HepG2 (cell line): Measurements from ENCODE around the gene PARN. TPM values are rescaled to one million over a fixed set of nuclear protein-coding genes. Genes with fewer than 3 reads are reported as not detected.

Experiments
- ATAC-seq: fragments of 200-7000 bp; cut with Tn5 transposase; 3 replicates; pipeline ENCODE4 v1.9.1; 2020; ENCODE audit warnings: mild to moderate bottlenecking, moderate library complexity
- BruUV-seq: library from RNA; stranded (reverse); fragments of 400-500 nt; replicated peaks from 2 replicates; lab custom pipeline; 2021; lab: Mats Ljungman, UMichigan
- CTCF ChIA-PET: fragments of 300-600 bp; formaldehyde crosslinking; extraction: SDS; loops from one replicate; lab custom pipeline; 2021; ENCODE audit warnings: low total read pairs, inconsistent platforms, low intra/inter-chr PET ratio; lab: Yijun Ruan, JAX
- POLR2A ChIA-PET: fragments of 350-600 bp; sonication (Branson Sonifier 250); formaldehyde crosslinking; loops from one replicate; lab custom pipeline; 2020; ENCODE audit warnings: antibody characterized with exemption, inconsistent platforms; lab: Yijun Ruan, JAX
- DNase-seq: peaks from one replicate; pipeline ENCODE4 v3.0.0-alpha.2; 2015; ENCODE audit warnings: low spot score
- FAIRE-seq: peaks from 3 replicates; lab custom pipeline; 2011; peaks lifted over from hg19 to GRCh38; lab: Jason Lieb, UNC
- H2AFZ ChIP-seq: one replicate; pipeline ENCODE4 v1.6.1; 2011; ENCODE audit warnings: low read length, inconsistent platforms
- H3K27ac ChIP-seq: fragments of 300-600 bp; 3 replicates; pipeline ENCODE4 v1.8.0; 2011; ENCODE audit warnings: mixed run types, mild to moderate bottlenecking, mixed read lengths, low read length, inconsistent platforms; ENCODE audit not compliant: insufficient read depth; ENCODE audit errors: extremely low read length
- H3K27me3 ChIP-seq, 2 experiments: fragments of 200-600 bp in 1 of 2; 2 replicates in 1 of 2; 3 replicates in 1 of 2; pipeline versions ENCODE4 v1.6.0 to v1.8.0; 2011; ENCODE audit warnings: low read length in 2 of 2, mild to moderate bottlenecking in 2 of 2, moderate library complexity in 2 of 2, inconsistent platforms in 1 of 2; ENCODE audit not compliant: insufficient read depth in 2 of 2, control insufficient read depth in 1 of 2
- H3K36me3 ChIP-seq, 2 experiments: fragments of 200-600 bp in 1 of 2; replicated peaks in 1 of 2; 2 replicates in 1 of 2; 3 replicates in 1 of 2; pipeline versions ENCODE4 v1.5.1 to v1.8.0; 2011; ENCODE audit warnings: low read length in 2 of 2, inconsistent platforms in 1 of 2; ENCODE audit not compliant: insufficient read depth in 2 of 2, control insufficient read depth in 1 of 2
- H3K4me1 ChIP-seq: 2 replicates; pipeline ENCODE4 v1.5.1; 2012; ENCODE audit warnings: low read length, inconsistent platforms; ENCODE audit not compliant: insufficient read depth
- H3K4me2 ChIP-seq: 2 replicates; pipeline ENCODE4 v1.6.0; 2011; ENCODE audit warnings: low read depth, low read length, inconsistent platforms
- H3K4me3 ChIP-seq, 3 experiments: fragments of 200-600 bp in 1 of 3; sonication (generic), shearing (Covaris generic) in 1 of 3; replicated peaks in 1 of 3; 2 replicates each; pipeline ENCODE4 v1.5.1; 2011 to 2016; ENCODE audit warnings: low read length in 3 of 3, inconsistent platforms in 2 of 3, low read depth in 2 of 3, mild to moderate bottlenecking in 2 of 3, control low read depth in 1 of 3, mixed read lengths in 1 of 3; ENCODE audit not compliant: insufficient read depth in 1 of 3
- H3K79me2 ChIP-seq: one replicate; pipeline ENCODE4 v1.6.1; 2011; ENCODE audit warnings: low read length, inconsistent platforms; ENCODE audit not compliant: insufficient read depth
- H3K9ac ChIP-seq: 2 replicates; pipeline ENCODE4 v1.6.0; 2011; ENCODE audit warnings: mild to moderate bottlenecking, low read depth, low read length, inconsistent platforms; ENCODE audit not compliant: insufficient read depth
- H3K9me3 ChIP-seq: 2 replicates; pipeline ENCODE4 v1.5.1; 2012; ENCODE audit warnings: mild to moderate bottlenecking, low read length
- H4K20me1 ChIP-seq: 2 replicates; pipeline ENCODE4 v1.6.0; 2011; ENCODE audit warnings: inconsistent platforms, mild to moderate bottlenecking, low read length, moderate library complexity; ENCODE audit not compliant: insufficient read depth
- ARID2 ChIP-seq: sonication (generic); formaldehyde crosslinking; IDR thresholded peaks from 2 replicates; pipeline ENCODE4 v1.8.1; 2022; ENCODE audit warnings: mild to moderate bottlenecking, missing genetic modification reagents, borderline replicate concordance
- GPN1 ChIP-seq: sonication (generic); formaldehyde crosslinking; IDR thresholded peaks from 2 replicates; pipeline ENCODE4 v1.5.1; 2020; ENCODE audit warnings: missing genetic modification reagents, borderline replicate concordance
- HNRNPUL1 ChIP-seq: fragments of 200-400 bp; formaldehyde crosslinking; IDR thresholded peaks from 2 replicates; pipeline ENCODE4 v1.6.1; 2017; ENCODE audit warnings: low read depth, mild to moderate bottlenecking, low read length, moderate library complexity
- MYPOP ChIP-seq: sonication (generic); formaldehyde crosslinking; IDR thresholded peaks from 2 replicates; pipeline ENCODE4 v1.8.1; 2023; ENCODE audit warnings: mild to moderate bottlenecking, moderate library complexity, missing genetic modification reagents
- NFE2L1 ChIP-seq: sonication (generic); formaldehyde crosslinking; IDR thresholded peaks from 2 replicates; pipeline ENCODE4 v1.4.0; 2020; ENCODE audit warnings: missing genetic modification reagents, mild to moderate bottlenecking, borderline replicate concordance
- POLR2AphosphoS5 ChIP-seq: IDR thresholded peaks from 2 replicates; pipeline ENCODE4 v1.6.1; 2012; ENCODE audit warnings: low read depth, low read length
- SMAD3 ChIP-seq: sonication (generic); formaldehyde crosslinking; IDR thresholded peaks from 2 replicates; pipeline ENCODE4 v1.4.0; 2020; ENCODE audit warnings: missing genetic modification reagents
- TCF12 ChIP-seq, 2 experiments: fragments of 450-650 bp in 1 of 2; sonication (generic) in 1 of 2; formaldehyde crosslinking in 1 of 2; IDR thresholded peaks; 2 replicates each; pipeline versions ENCODE4 v1.6.1 to v1.8.0; 2017 to 2022; ENCODE audit warnings: antibody characterized with exemption in 1 of 2, mild to moderate bottlenecking in 1 of 2, missing genetic modification reagents in 1 of 2, moderate library complexity in 1 of 2
- TCF7L2 ChIP-seq: IDR thresholded peaks from 2 replicates; pipeline ENCODE4 v1.6.1; 2011; ENCODE audit warnings: mild to moderate bottlenecking, low read depth, low read length, moderate library complexity
- ZBTB37 ChIP-seq: sonication (generic); formaldehyde crosslinking; IDR thresholded peaks from 2 replicates; pipeline ENCODE4 v1.4.0; 2020; ENCODE audit warnings: mild to moderate bottlenecking, missing genetic modification reagents
- ZMYM3 ChIP-seq: sonication (generic); formaldehyde crosslinking; IDR thresholded peaks from 2 replicates; pipeline ENCODE4 v1.5.1; 2020; ENCODE audit warnings: mild to moderate bottlenecking, missing genetic modification reagents
- ZNF136 ChIP-seq: sonication (generic); formaldehyde crosslinking; IDR thresholded peaks from 2 replicates; pipeline ENCODE4 v1.8.1; 2022; ENCODE audit warnings: low read depth, mild to moderate bottlenecking, moderate library complexity, missing genetic modification reagents
- ZNF292 ChIP-seq: sonication (generic); formaldehyde crosslinking; IDR thresholded peaks from 2 replicates; pipeline ENCODE4 v1.8.1; 2022; ENCODE audit warnings: mild to moderate bottlenecking, low read depth, missing genetic modification reagents, borderline replicate concordance
- ZNF460 ChIP-seq: sonication (generic); formaldehyde crosslinking; IDR thresholded peaks from 2 replicates; pipeline ENCODE4 v1.5.1; 2020; ENCODE audit warnings: missing genetic modification reagents, mild to moderate bottlenecking, borderline replicate concordance
- ZNF501 ChIP-seq: sonication (generic); formaldehyde crosslinking; IDR thresholded peaks from 2 replicates; pipeline ENCODE4 v1.5.1; 2020; ENCODE audit warnings: mild to moderate bottlenecking, moderate library complexity, missing genetic modification reagents
- ZNF724P ChIP-seq: sonication (generic); formaldehyde crosslinking; IDR thresholded peaks from 2 replicates; pipeline ENCODE4 v1.8.0; 2022; ENCODE audit warnings: missing genetic modification reagents, borderline replicate concordance
- ZNF776 ChIP-seq: sonication (generic); formaldehyde crosslinking; IDR thresholded peaks from 2 replicates; pipeline ENCODE4 v1.4.0; 2020; ENCODE audit warnings: mild to moderate bottlenecking, missing genetic modification reagents
- WGBS: methylation state at CpG from one replicate; pipeline ENCODE4 v1.1.6; 2017; ENCODE audit warnings: low lambda C conversion rate; 5-methylcytosine and 5-hydroxymethylcytosine counted together
- in situ Hi-C: cut with HindIII; loops from 2 replicates; pipeline ENCODE4 v1.10.0; 2017; ENCODE audit warnings: low pct_unique_long_range_greater_than_20kb; ENCODE audit not compliant: extremely low pct_ligation_motif_present
- intact Hi-C: fragments of 100-400 bp; cut with micrococcal nuclease; formaldehyde crosslinking; loops from one replicate; pipeline ENCODE4 v1.10.0; 2022; ENCODE audit not compliant: unreplicated experiment
- polyA plus RNA-seq, 8 experiments: library from polyadenylated mRNA; depleted of rRNA in 3 of 8; stranded (reverse) in 7 of 8; unstranded in 1 of 8; fragments of >200 nt; fragmentation: Illumina TruSeq in 4 of 8; extraction: Trizol in 4 of 8; gene quantifications; 2 replicates each; pipeline versions ENCODE4 v1.2.1 to v1.2.3, GENCODE V29; 2011 to 2016; ENCODE audit warnings: low read depth in 4 of 8, missing spikeins in 1 of 8, mixed read lengths in 1 of 8; ENCODE audit not compliant: insufficient read depth in 1 of 8
- total RNA-seq, 5 experiments: library from RNA; depleted of rRNA; stranded (reverse); fragments of >200 nt; fragmentation: Illumina TruSeq; extraction: Trizol; gene quantifications; 2 replicates each; pipeline ENCODE4 v1.2.3, GENCODE V29; 2016; ENCODE audit warnings: low read depth in 1 of 5

Gene PARN
- total and polyA plus RNA-seq, 2 of the 13 experiments (the other 11 are each of a cell fraction or from before 2014, with no cell fraction given), result 13.3 to 47.6 TPM

- Histone ChIP-seq H3K27ac (no peak overlapping the region), H3K4me2 (no peak overlapping the region), H2AFZ (no peak overlapping the region), H3K4me3 (no peak overlapping the region), H3K79me2 (no peaks in the 10 kb centered on the region), H3K4me1 (peaks cover 79% of the 10 kb centered on the region), H3K9ac (no peak overlapping the region), H3K36me3 (peaks cover 0 to 4% of the 10 kb centered on the region in 2 experiments; a peak in 1 of 5 replicates), H3K27me3 (no peaks in the 10 kb centered on the region), H4K20me1 (no peaks in the 10 kb centered on the region), H3K9me3 (no peaks in the 10 kb centered on the region)
- intact Hi-C loops, result no loop called here
- TF ChIP-seq ZNF776 (CRISPR knock-in tag) (no peak), ZNF724P (CRISPR knock-in tag) (0 out of 2 replicates have a peak, but pooled peaks have one; percentile 22), ZMYM3 (no peak), MYPOP (0 out of 2 replicates have a peak, but pooled peaks have one; percentile 11), TCF7L2 (no peak)
- FAIRE-seq (no peak), DNase-seq (no peak), ATAC-seq (no peak)
- CTCF ChIA-PET, result no interaction called here
- POLR2A ChIA-PET, result no interaction called here
- 98% methylated on average over 7 of the region's 7 CpGs for WGBS
- no TSS peak for BruUV-seq
- in situ Hi-C loops, result no loop called here
These were observed 69.5 kb downstream of the PARN start for GRCh38 chr16:14560523-14560922.

GRCh38 chr16:14559809-14560241 lies 70.2 kb downstream of the PARN start:
- no peaks in the 10 kb centered on the region for H3K27me3 ChIP-seq
- no peaks in the 10 kb centered on the region for H3K79me2 ChIP-seq
- H4K20me1 ChIP-seq, result no peaks in the 10 kb centered on the region
- peaks cover 72% of the 10 kb centered on the region for H3K4me1 ChIP-seq
- DNase-seq (peak; percentile 68), FAIRE-seq (peak; percentile 39), ATAC-seq (peak; percentile 63)
- in situ Hi-C loops (no loop called here), intact Hi-C loops (no loop called here)
- H3K4me2 ChIP-seq, result peak overlapping the region; percentile 59
- H3K9me3 ChIP-seq, result no peaks in the 10 kb centered on the region
- peak overlapping the region; percentile 37 for H3K27ac ChIP-seq
- H2AFZ ChIP-seq, result peak overlapping the region; percentile 16
- ChIA-PET POLR2A (interaction anchor here (1.0 to 1.2 kb wide), 2 partner anchors 10 to 74 kb away, joined by 4 read pairs; no protein-coding TSS in a partner anchor), CTCF (no interaction called here)
- no TSS peak for BruUV-seq
- WGBS, result 15% methylated on average over 8 of the region's 8 CpGs
- peaks cover 0 to 4% of the 10 kb centered on the region in 2 experiments; a peak in 2 of 5 replicates for H3K36me3 ChIP-seq
- peak overlapping the region in 2 of 3 experiments; percentile 0 to 1; a peak in 2 of 6 replicates for H3K4me3 ChIP-seq
- peak overlapping the region; percentile 11; the same call in 1 of the 2 replicates for H3K9ac ChIP-seq
- TF ChIP-seq ZNF292 (CRISPR knock-in tag), result peak; percentile 38; the same call in 1 of the 2 replicates
- no peak for TF ChIP-seq ARID2 (CRISPR knock-in tag)
- no peak for TF ChIP-seq POLR2AphosphoS5
- TF ChIP-seq ZNF460 (CRISPR knock-in tag), result no peak
- no peak for TF ChIP-seq GPN1
- no peak for TF ChIP-seq HNRNPUL1
- TF ChIP-seq ZBTB37 (CRISPR knock-in tag), result peak; percentile 33; the same call in 1 of the 2 replicates
- TF ChIP-seq SMAD3 (CRISPR knock-in tag), result no peak
- no peak for TF ChIP-seq NFE2L1 (CRISPR knock-in tag)
- TF ChIP-seq ZNF136, result no peak
- no peak for TF ChIP-seq ZNF501
- TF ChIP-seq TCF12 (IDR thresholded peaks at IDR 0.05), result no peak
- TF ChIP-seq TCF12 (CRISPR knock-in tag; IDR thresholded peaks at IDR 0.05), result no peak
